CD4-positive, alpha-beta T cell treated with Interleukin-15 for 4 hours (primary cell): Measurements from ENCODE around the gene CRIP3.
"Not testable (repeated sequence)": the region's sequence is repeated elsewhere in the genome, so short reads cannot be mapped to it uniquely, and the experiment has no call there.

Source experiments
- DNase-seq: peaks from one replicate; pipeline ENCODE4 v3.0.0-alpha.2; 2020; ENCODE audit warnings: low spot score

Gene CRIP3

GRCh38 chr6:43306086-43306485, 2.5 kb downstream of the CRIP3 start:
- DNase-seq: no peak

GRCh38 chr6:43304882-43305281, 3.7 kb downstream of the CRIP3 start:
- DNase-seq: no peak

GRCh38 chr6:43304361-43304760, 4.3 kb downstream of the CRIP3 start:
- DNase-seq: no peak

- DNase-seq: no peak
Observed at GRCh38 chr6:43303751-43304331, 4.8 kb downstream of the CRIP3 start.

- not testable (repeated sequence) for DNase-seq
Observed at GRCh38 chr6:43303006-43303405, 5.6 kb downstream of the CRIP3 start.

GRCh38 chr6:43302126-43302525, 6.5 kb downstream of the CRIP3 start:
- no peak for DNase-seq

GRCh38 chr6:43301081-43301870, 7.3 kb downstream of the CRIP3 start:
- DNase-seq: no peak

- DNase-seq: no peak
Observed at GRCh38 chr6:43299338-43300293, 9.0 kb downstream of the CRIP3 start.

- DNase-seq: no peak
Observed at GRCh38 chr6:43298565-43299337, 9.9 kb downstream of the CRIP3 start.

- no peak for DNase-seq
Observed at GRCh38 chr6:43297644-43298564, 10.7 kb downstream of the CRIP3 start, which contains the start of gene SLC22A7. Gene SLC22A7 (plus strand): TSS chr6:43298260. CDS start chr6:43298359, 99 bp downstream.

GRCh38 chr6:43296780-43297497, 11.7 kb downstream of the CRIP3 start:
- DNase-seq: no peak

- DNase-seq: no peak
Observed at GRCh38 chr6:43295456-43295855, 13.2 kb downstream of the CRIP3 start.

- DNase-seq: no peak
Observed at GRCh38 chr6:43294536-43294935, 14.1 kb downstream of the CRIP3 start.

- no peak for DNase-seq
Observed at GRCh38 chr6:43293698-43294097, 14.9 kb downstream of the CRIP3 start.

- DNase-seq: no peak
Observed at GRCh38 chr6:43292763-43293318, 15.8 kb downstream of the CRIP3 start.

- no peak for DNase-seq
Observed at GRCh38 chr6:43292341-43292740, 16.3 kb downstream of the CRIP3 start.

- no peak for DNase-seq
Observed at GRCh38 chr6:43291708-43292107, 16.9 kb downstream of the CRIP3 start.

- DNase-seq: no peak
Observed at GRCh38 chr6:43290905-43291355, 17.7 kb downstream of the CRIP3 start.

GRCh38 chr6:43290339-43290904, 18.2 kb downstream of the CRIP3 start:
- DNase-seq: no peak
